Dedifferentiated amniotic fluid mesenchymal stem cell (primary cell): Measurements from ENCODE around the gene PPFIA1.

Experiments used
- DNase-seq: peaks from one replicate; pipeline ENCODE4 v3.0.0-alpha.2; 2016; ENCODE audit errors: extremely low spot score

PPFIA1 gene

GRCh38 chr11:70414341-70415100 lies 144.0 kb downstream of the PPFIA1 start:
- no peak for DNase-seq

- peak; percentile 88 for DNase-seq
These were observed 144.7 kb downstream of the PPFIA1 start for GRCh38 chr11:70415191-70415590.

GRCh38 chr11:70415642-70416395 lies 145.3 kb downstream of the PPFIA1 start:
- DNase-seq = peak; percentile 39

- DNase-seq = no peak
These were observed 146.4 kb downstream of the PPFIA1 start for GRCh38 chr11:70416881-70417280.

GRCh38 chr11:70418130-70418529 lies 147.6 kb downstream of the PPFIA1 start:
- no peak for DNase-seq

GRCh38 chr11:70419307-70420007 lies 149.0 kb downstream of the PPFIA1 start:
- DNase-seq = no peak

GRCh38 chr11:70420008-70420464 lies 149.5 kb downstream of the PPFIA1 start:
- DNase-seq = no peak

- DNase-seq = no peak
These were observed 150.0 kb downstream of the PPFIA1 start for GRCh38 chr11:70420496-70420895.

GRCh38 chr11:70421123-70421522 lies 150.6 kb downstream of the PPFIA1 start:
- DNase-seq = no peak

GRCh38 chr11:70422692-70423522 lies 152.4 kb downstream of the PPFIA1 start:
- DNase-seq = no peak

- DNase-seq = no peak
These were observed 153.3 kb downstream of the PPFIA1 start for GRCh38 chr11:70423523-70424505.

GRCh38 chr11:70424765-70425344 lies 154.4 kb downstream of the PPFIA1 start:
- no peak for DNase-seq

- no peak for DNase-seq
These were observed 156.9 kb downstream of the PPFIA1 start for GRCh38 chr11:70427436-70427835.

GRCh38 chr11:70428701-70429427 lies 158.4 kb downstream of the PPFIA1 start:
- DNase-seq = no peak

GRCh38 chr11:70429428-70429705 lies 158.9 kb downstream of the PPFIA1 start:
- DNase-seq = no peak

- no peak for DNase-seq
These were observed 159.4 kb downstream of the PPFIA1 start for GRCh38 chr11:70429724-70430521.

- DNase-seq = no peak
These were observed 160.4 kb downstream of the PPFIA1 start for GRCh38 chr11:70430671-70431574.

- DNase-seq = no peak
These were observed 161.1 kb downstream of the PPFIA1 start for GRCh38 chr11:70431611-70432010.
